KBM-7 (cell line): ENCODE data around the gene HSFX3.
A peak's percentile ranks its signal among the peaks of the same experiment; 100 is the strongest.
"Not testable (repeated sequence)": the region's sequence is repeated elsewhere in the genome, so short reads cannot be mapped to it uniquely, and the experiment has no call there.

Source experiments
- DNase-seq: peaks from one replicate; pipeline ENCODE4 v3.0.0-alpha.2; 2015
- in situ Hi-C: fragments of 300-500 bp; cut with MboI; formaldehyde crosslinking; loops from 2 replicates; pipeline ENCODE4 v1.14.3; 2020; ENCODE audit warnings: low sequenced_read_pairs, low pct_unique_long_range_greater_than_20kb, mixed read lengths

The HSFX3 gene

DNA sequence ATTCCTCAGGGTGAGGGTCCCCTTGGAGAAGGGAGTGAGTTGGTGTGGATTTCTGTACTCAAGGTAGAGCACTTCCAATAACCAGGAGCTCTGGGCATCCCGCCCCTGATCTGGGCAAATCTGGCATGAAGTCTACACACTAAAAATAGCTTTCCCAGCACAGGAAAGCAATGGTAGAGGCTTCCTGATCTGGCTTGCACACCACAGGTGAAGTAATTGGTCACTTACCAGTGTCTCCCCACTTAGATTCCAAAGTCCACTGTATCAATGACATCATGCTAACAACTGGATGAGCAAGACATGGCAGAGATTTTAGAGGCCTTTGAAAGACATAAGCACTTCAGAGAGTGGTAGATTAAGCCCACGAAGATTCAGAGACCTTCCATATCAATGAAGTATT lies 26.8 kb downstream of the HSFX3 start:
- in situ Hi-C loops, result loop anchor here (25.0 kb wide), 1 partner anchor 114 kb away; the partner anchor contains the start of gene TMEM185A

DNA sequence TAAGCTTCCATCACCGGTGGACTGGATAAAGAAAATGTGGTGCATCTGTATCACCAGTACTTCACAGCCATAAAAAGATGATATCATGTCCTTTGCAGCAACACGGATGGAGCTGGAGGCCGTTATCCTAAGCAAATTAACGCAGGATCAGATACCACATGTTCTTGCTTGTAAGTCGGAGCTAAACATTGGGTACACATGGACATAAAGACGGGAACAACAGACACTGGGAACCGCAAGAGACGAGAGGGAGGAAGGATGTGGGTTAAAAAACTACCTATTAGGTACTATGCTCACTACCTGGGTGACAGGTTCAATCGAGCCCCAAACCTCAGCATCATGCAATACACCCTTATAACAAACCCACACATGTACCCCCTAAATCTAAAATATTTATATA lies 28.3 kb downstream of the HSFX3 start:
- in situ Hi-C loops, result loop anchor here (25.0 kb wide), 1 partner anchor 116 kb away; the partner anchor contains the start of gene TMEM185A
- no peak for DNase-seq

More for the DNA sequence above, 26.8 kb downstream of the HSFX3 start:
- DNase-seq, result no peak

- DNase-seq, result not testable (repeated sequence)
- in situ Hi-C loops, result loop anchor here (25.0 kb wide), 1 partner anchor 117 kb away; the partner anchor contains the start of gene TMEM185A
Observed at GRCh38 chrX:149520636-149521277, 29.0 kb downstream of the HSFX3 start.

- in situ Hi-C loops, result loop anchor here (25.0 kb wide), 1 partner anchor 119 kb away; the partner anchor contains the start of gene TMEM185A
Observed at GRCh38 chrX:149518236-149518635, 31.5 kb downstream of the HSFX3 start.

GRCh38 chrX:149517308-149517707 lies 32.4 kb downstream of the HSFX3 start:
- DNase-seq, result no peak
- in situ Hi-C loops, result loop anchor here (25.0 kb wide), 1 partner anchor 120 kb away; the partner anchor contains the start of gene TMEM185A

More at GRCh38 chrX:149518236-149518635, 31.5 kb downstream of the HSFX3 start:
- no peak for DNase-seq

DNA sequence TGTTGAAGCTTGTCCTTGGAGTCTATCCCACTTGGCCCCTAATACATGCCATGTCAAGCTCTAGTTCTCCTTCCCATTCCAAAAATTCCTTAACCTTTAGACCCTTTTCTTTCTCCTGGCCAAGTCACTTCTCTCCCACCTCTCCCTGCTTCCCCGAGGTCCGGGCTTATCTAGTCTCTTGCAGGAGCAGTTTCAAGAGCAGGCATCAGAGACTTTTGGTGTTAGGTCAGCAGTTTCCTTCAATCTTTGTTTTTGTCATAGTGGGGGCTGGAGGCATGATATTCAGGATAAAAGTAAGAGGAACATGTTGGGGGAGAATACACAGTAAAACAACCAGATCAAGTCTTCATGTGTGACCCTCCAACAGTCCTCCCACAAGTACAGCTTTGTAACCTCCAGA lies 33.1 kb downstream of the HSFX3 start:
- in situ Hi-C loops, result loop anchor here (25.0 kb wide), 1 partner anchor 121 kb away; the partner anchor contains the start of gene TMEM185A
- no peak for DNase-seq

DNA sequence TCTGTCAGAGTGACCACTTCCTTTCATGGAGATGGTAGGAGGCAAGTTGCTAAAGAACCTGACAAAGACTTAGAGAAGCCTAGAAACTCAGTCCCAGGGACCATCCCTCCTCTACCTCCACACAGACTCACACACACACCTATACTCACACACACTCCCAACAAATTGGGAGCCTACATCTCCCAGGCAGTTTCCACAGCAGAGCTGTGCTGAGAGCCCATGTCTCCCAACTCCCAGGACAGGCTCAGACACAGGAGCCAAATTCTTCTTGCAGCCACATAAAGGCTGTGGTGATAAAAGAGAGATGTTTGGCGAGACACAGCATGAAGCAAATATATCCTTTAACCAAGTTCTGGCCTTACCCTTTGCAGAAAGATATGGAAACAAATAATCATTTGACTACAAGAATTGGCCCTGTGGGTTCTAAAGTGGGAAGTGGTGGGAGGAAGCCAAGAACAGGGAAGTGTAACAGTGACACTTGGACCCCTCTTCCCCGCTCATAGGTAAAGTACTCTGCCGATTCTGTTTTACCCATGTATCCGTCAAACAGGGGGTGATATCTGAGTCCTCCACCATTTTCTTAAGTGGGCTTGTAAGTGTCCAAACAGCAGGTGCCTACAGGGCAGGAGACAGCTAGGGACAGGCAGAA lies 33.6 kb downstream of the HSFX3 start:
- peak; percentile 45 for DNase-seq
- in situ Hi-C loops, result loop anchor here (25.0 kb wide), 1 partner anchor 121 kb away; the partner anchor contains the start of gene TMEM185A

- DNase-seq, result peak; percentile 81
- in situ Hi-C loops, result loop anchor here (25.0 kb wide), 1 partner anchor 123 kb away; the partner anchor contains the start of gene TMEM185A
Observed at GRCh38 chrX:149513825-149514428, 35.8 kb downstream of the HSFX3 start.

GRCh38 chrX:149512225-149512885 lies 37.4 kb downstream of the HSFX3 start:
- in situ Hi-C loops, result loop anchor here (25.0 kb wide), 1 partner anchor 125 kb away; the partner anchor contains the start of gene TMEM185A
- peak; percentile 88 for DNase-seq

DNA sequence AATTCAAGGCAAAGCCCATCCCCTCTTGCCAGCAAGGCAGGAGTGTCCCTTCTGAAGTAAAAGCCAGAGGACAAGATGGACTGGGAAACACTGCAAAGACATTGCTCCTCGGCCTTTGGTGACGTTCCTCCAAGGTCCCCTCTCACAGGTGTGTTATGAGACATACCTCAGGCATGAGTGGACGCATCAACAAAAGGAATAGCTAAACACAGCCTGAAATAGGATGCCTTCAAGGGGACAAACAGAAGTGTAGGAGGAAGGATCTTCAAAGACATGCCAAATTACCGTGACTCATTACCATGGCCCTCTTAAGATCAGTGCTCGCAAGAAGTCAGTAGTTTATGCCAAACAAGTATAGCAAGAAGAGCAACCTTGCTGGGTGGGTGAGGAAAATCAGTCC lies 38.6 kb downstream of the HSFX3 start:
- no peak for DNase-seq
- in situ Hi-C loops, result loop anchor here (25.0 kb wide), 1 partner anchor 126 kb away; the partner anchor contains the start of gene TMEM185A

DNA sequence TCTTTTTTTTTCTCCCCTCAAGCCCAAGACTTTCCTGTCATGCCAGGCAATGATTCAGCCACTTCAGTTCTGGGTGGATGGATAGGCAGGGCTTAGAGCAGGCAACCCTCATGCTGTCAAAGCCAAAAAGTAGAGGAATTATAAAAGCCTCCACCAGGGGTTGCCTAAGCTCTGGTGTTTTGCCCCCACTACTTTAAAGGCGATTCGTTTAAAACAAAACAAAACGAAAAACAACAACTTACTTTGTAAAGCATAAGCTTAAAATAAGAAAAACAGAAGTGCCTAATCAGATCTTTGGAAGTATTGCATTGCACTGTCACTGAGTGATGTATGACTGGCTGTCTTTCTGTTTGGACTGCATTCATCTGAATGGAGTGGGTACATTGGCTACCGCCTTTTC lies 39.3 kb downstream of the HSFX3 start:
- in situ Hi-C loops, result loop anchor here (25.0 kb wide), 1 partner anchor 127 kb away; the partner anchor contains the start of gene TMEM185A
- DNase-seq, result peak; percentile 49

GRCh38 chrX:149508467-149508866 lies 41.3 kb downstream of the HSFX3 start:
- in situ Hi-C loops, result loop anchor here (25.0 kb wide), 1 partner anchor 129 kb away; the partner anchor contains the start of gene TMEM185A
- no peak for DNase-seq

DNA sequence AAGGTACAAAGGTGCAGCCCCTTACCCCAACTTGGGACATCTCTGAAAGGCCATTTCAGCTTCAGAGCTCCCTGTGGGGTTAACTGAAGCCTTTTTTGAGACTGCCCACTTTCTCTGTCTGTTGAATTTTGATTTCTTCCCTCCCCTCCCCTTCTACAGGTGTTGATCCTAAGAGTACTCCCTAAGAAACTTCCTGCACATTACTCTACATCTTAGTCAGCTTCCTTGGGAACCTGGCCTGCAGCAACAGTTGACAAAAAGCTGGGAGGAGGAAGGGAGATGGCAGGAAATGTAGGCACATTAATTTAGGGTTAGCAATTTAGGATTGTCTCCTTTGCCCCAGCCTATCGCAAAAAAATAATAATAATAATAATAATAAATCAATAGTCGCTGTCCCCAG lies 43.4 kb downstream of the HSFX3 start:
- in situ Hi-C loops, result loop anchor here (25.0 kb wide), 1 partner anchor 131 kb away; the partner anchor contains the start of gene TMEM185A

GRCh38 chrX:149505671-149506070 lies 44.1 kb downstream of the HSFX3 start:
- DNase-seq, result no peak
- in situ Hi-C loops, result loop anchor here (25.0 kb wide), 1 partner anchor 132 kb away; the partner anchor contains the start of gene TMEM185A

More for the DNA sequence above, 43.4 kb downstream of the HSFX3 start:
- DNase-seq, result no peak

GRCh38 chrX:149504915-149505651 lies 44.6 kb downstream of the HSFX3 start, which contains the start of gene IDS:
Gene IDS (minus strand): TSS chrX:149505306. CDS start chrX:149505137, 169 bp downstream.
- in situ Hi-C loops, result loop anchor here (25.0 kb wide), 1 partner anchor 132 kb away; the partner anchor contains the start of gene TMEM185A
- peak; percentile 94 for DNase-seq

DNA sequence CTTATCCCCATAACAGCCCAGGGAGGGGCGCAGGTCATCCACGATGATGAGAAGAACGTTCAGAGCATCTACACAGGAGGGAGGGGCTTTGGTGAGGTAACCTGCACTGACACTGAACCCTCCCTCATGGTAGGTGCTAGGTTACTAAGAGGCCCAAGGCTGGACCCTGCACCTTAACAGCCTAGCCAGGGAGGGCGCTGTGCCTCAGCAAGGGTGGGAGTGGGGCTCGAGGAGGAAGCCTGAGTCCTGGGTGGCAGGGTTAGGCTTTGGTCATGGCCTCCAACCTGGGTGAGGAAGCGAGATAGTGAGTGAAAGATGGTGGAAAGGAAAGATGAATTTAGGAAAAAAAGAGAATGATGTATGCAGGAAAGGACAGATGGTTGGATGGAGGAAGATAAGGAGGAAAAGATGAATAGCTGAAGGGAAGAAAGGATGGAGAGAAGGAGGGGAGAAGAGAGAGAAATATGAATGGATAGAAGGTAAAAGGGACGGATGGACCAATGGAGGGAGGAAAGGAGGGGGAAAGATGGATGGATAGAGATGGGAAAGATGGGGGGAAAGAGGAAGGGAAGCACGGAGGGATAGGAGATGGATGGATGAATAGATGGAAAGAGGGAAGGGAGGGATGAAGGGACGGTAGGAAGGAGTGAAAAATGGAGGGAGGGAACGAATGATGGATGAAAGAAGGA lies 45.4 kb downstream of the HSFX3 start:
- peak; percentile 59 for DNase-seq
- in situ Hi-C loops, result loop anchor here (25.0 kb wide), 1 partner anchor 133 kb away; the partner anchor contains the start of gene TMEM185A

GRCh38 chrX:149503446-149503845 lies 46.3 kb downstream of the HSFX3 start:
- in situ Hi-C loops, result loop anchor here (25.0 kb wide), 1 partner anchor 134 kb away; the partner anchor contains the start of gene TMEM185A
- DNase-seq, result peak; percentile 89
